Right hindlimb (tissue), 1 donor: ENCODE data around the gene MPC1.

Source experiments
- DNase-seq: peaks from one replicate; pipeline ENCODE4 v3.0.0-alpha.2; 2018

Gene MPC1

GRCh38 chr6:166382933-166383801, at the start of gene MPC1:
TSS of gene MPC1 (minus strand) at chr6:166382940. CDS start at chr6:166382876, 64 bp downstream.
- peak; percentile 99 for DNase-seq

DNA sequence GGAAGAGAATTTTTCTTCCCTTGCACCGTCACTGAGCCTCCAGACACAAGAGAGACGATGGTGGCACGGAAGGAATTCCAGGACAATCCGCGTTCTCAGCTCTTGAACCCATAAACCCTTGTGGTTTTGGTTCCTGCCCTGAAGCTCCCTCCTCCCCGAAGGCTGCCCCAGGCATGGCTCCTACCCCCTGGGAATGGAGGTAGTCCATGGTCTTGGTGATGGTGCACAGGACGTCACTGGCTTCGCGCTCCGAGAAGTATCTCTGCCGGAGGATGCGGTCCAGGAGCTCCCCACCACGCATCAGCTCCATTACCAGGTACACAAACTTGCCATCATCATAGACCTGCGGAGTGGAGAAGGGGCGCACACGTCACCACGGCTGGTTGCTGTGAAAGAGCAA, 47.5 kb upstream of the MPC1 start:
- DNase-seq: no peak

GRCh38 chr6:166424431-166424830, 41.7 kb upstream of the MPC1 start:
- no peak for DNase-seq

DNA sequence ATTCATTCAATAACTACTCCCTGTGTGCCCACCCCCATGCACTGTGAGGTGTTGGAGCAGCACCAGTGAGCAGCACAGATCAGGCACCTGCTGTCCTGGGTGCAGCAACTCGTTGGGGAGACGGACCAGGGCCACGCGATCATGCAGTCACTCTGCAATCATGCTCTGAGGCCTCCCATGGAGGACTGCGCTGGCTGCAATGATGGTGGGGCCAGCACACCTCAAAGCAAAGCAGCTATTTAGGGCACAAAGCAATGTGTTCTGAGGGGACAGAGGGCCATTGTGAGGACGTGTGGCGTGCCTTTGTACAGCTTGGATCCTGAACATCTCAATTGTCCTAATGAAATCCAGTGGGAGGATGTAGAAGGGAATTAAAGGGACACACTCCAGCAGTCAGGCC, 41.0 kb upstream of the MPC1 start:
- no peak for DNase-seq

DNA sequence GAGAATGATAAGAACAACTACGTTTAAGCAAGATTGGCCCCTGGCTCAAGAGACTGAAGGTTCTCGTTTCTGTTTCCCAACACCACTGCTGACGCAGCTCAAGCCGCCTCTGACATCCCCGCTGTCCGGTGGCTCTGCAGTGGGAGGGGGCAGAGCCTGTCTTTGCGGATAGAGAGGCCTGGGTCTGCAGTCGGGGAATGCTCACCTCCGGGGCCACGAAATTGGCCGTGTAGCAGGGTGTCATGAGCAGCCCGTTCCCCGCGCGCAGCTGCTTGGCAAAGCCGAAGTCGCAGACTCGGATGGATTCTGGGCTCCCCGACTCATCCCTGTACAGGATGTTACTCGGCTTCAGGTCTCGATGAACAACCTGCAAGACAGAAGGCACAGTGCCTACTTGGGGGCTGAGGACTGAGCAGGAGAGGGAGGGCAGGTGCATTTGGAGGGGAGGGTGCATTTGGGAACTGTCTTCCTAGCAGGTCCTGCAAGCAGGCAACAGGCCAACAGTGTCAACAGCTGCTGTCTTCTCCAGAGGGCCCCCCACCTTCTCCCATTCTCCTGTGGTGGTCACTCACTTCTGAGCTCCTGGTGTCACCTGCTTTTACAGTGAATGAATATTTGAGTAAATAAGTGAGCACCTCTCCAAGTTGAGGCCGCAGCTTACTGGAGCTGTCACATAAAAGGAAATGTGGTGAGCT, 40.5 kb upstream of the MPC1 start:
- DNase-seq: no peak

GRCh38 chr6:166422201-166422940, 39.6 kb upstream of the MPC1 start:
- no peak for DNase-seq

DNA sequence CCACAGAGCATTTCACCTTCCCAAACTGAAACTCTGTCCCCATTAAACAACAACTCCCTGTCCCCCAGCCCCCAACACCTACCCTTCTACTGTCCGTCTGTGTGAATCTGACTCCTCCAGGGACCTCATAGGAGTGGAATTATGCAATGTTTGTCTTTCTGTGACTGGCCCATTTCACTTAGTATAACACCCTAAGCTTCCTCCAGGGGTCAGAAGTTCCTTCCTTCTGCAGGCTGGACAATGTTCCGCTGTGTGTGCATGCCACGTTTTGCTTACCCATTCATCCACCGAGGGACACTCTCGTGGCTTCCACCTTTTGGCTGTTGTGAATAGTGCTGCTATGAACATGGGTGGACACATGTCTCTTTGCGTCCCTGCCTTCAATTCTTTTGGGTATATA, 37.6 kb upstream of the MPC1 start:
- no peak for DNase-seq

DNA sequence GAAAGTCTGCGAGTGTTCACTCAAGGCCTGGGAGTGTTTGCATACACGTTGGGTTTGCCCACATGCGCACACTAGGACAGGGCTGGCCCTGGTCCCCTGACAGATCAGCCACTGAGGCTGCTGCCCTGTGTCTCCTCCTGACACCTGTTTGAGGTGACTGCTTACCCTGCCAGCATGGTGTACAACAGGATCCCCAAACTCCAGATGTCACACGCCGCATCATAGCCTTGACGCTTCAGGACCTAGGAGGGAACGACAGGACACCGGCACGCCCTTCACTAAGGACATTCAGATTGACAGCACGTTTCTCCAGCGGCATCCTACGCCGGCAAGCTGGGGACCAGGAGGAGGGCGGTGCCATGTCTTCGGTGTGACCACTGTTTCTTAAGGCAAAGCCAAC, 37.0 kb upstream of the MPC1 start:
- DNase-seq: no peak

- no peak for DNase-seq
Measured at GRCh38 chr6:166419286-166419685, 36.5 kb upstream of the MPC1 start.

- DNase-seq: no peak
Measured at GRCh38 chr6:166418691-166419143, 36.0 kb upstream of the MPC1 start.

DNA sequence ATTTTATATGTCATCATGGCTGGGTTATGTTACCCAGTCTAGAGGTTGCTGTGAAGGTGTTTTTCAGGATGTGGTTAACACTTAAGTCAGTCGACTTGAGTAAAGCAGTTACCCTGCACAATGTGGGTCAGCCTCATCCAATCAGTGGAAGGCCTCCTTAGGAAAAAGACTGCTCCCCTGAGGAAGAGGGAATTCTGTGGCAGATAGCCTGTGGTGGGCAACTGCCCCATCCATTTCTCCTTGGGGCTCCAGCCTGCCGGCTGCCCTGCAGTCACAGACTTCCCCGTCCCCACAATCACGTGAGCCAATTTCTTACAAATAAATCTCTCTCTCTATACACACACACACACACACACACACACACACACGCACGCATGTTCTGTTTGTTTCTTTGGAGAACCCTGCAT, 34.5 kb upstream of the MPC1 start:
- no peak for DNase-seq

GRCh38 chr6:166415833-166416347, 33.1 kb upstream of the MPC1 start:
- no peak for DNase-seq

GRCh38 chr6:166415306-166415705, 32.6 kb upstream of the MPC1 start:
- DNase-seq: no peak

GRCh38 chr6:166413491-166413951, 30.8 kb upstream of the MPC1 start:
- DNase-seq: no peak

DNA sequence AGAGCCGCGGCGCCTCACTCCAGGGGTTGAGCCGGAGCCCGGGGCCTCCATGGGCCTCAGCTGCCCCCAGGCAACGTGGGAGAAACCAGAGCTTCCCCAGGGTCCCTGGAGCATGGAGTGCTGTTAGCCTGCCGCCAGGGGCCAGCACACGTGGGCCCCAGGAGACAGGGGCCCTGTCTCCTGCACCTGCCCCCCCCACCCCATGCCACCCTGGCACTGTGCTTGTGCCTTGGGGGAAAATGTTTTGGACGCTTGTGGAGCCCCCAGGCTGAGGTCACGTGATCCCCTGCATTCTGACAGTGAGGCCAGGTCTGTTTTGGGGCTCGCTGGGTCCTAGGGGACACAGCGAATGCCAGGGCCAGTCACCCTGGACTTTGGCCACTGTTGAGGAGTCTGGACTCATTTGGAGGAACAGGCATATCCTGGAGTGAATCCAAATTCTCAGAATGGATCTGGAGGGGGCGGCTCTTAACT, 30.2 kb upstream of the MPC1 start:
- DNase-seq: no peak

DNA sequence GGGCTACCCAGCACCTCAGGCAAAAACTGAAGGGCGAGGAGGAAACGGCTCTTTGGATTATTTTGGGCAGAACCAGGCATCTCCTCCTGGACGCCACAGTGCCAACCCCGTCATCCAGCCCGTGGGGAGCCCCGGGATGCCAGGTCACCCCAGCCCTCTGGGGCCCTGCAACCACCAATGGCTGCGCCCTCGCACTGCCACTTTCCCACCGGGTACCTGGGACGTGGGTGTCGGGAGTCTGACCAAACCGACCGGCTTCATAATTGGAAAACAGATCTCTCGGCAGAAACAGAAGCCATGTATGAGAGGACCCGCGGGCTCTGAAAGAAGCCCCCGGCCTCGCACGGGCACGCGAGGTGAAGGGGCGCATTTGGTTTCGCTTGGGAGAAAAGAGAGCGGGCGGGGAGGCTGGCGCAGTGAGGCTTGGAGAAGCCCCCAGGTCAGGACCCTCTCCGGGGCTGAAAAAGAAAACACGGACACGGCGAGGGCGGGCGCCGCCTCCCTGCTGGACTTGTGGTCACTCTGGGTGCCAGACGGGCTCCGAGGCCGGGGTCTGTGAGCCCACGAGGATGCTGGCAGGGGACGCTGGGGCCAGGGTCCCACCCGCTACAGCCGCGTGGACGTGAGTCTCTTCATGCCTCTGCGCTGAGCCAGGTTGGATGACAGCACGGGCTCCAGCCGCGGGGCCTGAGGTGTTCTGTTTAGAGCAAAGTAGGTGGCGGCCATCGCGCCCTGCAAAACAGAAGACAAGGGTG, 29.6 kb upstream of the MPC1 start:
- no peak for DNase-seq

GRCh38 chr6:166411721-166412151, 29.0 kb upstream of the MPC1 start:
- DNase-seq: no peak

GRCh38 chr6:166411271-166411670, 28.5 kb upstream of the MPC1 start:
- DNase-seq: no peak

GRCh38 chr6:166410426-166410935, 27.7 kb upstream of the MPC1 start:
- DNase-seq: no peak

DNA sequence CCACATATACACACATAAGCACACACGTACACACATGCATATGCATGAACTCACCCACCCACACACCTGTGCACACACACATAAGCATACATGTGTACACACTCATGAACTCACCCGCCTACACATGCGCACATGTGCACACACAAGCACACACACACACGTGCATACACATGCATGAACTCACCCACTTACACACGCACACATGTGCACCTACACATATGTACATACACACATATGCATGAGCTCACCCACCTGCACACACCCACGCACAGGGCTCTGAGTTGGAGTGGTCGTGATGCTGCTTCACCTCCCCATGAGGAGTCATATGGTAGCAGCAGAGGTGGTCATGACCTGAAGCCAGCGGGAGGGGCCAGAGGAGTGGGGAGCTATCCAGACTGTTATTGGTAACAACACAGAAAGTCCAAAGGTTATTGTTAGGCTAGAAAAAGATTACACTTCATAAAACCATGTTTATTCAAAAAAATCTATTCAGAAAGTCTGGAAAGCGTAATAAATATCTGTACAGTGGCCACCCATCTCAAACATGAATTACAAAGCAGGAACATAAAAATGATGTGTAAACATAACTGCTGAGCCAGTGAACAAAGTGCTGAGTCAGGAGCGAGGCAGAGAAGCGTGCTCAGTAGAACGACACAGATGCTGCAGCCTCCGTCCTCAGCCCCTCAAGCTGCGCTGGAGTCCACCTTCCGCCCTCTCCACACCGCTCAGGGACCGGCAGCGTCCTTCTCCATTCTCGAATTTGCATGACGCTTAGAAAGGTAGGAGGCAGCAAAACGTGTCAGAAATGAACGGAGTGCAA, 26.4 kb upstream of the MPC1 start:
- DNase-seq: no peak

- DNase-seq: no peak
Measured at GRCh38 chr6:166406197-166406596, 23.5 kb upstream of the MPC1 start.
